ENCODE results near the gene GET4. TPM values are rescaled to one million over a fixed set of nuclear protein-coding genes. Genes with fewer than 3 reads are reported as not detected.

Gene GET4
- total and polyA plus RNA-seq, 2 experiments from 2014 or later: 48.3 to 102 TPM

DNA sequence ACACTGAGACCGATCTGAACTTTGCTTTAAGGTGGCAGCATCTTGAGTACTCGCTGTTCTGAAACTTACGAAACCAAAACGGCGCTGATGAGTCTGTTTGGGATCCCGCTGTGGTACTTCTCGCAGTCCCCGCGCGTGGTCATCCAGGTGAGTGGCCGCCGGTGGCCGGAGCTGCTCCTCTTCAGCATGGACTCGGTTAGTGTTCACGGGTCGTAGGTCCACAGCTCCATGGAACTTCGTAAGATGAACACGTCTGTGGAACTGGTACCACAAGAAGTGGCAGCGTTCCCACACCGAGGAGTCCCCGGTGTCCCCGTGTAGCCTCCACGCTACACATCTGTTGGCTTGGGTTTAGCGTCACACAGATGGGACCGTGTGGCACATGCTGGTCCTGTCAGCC lies 10.4 kb upstream of the GET4 start:
- H3K36me3 ChIP-seq (replicated peaks; ENCODE audit: insufficient read depth, low read depth): no peaks in the 10 kb centered on the region
- 99% methylated on average over 25 of the region's 25 CpGs for WGBS (ENCODE audit: low lambda C conversion rate, missing lambda C conversion rate)

DNA sequence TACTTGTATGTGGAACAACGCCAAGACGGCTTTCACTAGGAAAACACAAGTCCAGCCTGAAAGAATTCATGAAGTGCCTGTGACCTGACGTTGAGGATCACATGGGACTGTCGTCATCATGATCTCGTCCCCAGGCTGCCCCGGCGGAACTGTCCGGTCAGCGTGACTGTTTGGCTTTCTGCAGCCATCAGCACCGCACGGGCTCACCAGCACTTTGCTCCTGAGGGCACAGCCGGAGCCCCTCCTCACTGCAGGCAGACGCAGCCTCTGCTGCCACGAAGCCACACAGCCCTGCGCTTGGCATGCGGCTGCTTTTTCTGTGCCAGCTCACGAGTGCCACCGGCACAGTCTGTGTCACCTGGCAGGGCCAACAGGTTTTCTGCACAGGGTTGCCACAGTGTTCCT lies 9.4 kb upstream of the GET4 start:
- H3K9me2 ChIP-seq (replicated peaks; ENCODE audit: insufficient read depth): no peaks in the 10 kb centered on the region
- H3K4me2 ChIP-seq: no peak overlapping the region
- H3K4me3 ChIP-seq: no peak overlapping the region
- H3K27me3 ChIP-seq: no peaks in the 10 kb centered on the region
- H3K4me1 ChIP-seq (ENCODE audit: insufficient read depth): peaks cover 7% of the 10 kb centered on the region
- no peaks in the 10 kb centered on the region for H3K79me2 ChIP-seq
- TF ChIP-seq EZH2phosphoT487 (IDR thresholded peaks at IDR 0.05; ENCODE audit: low read depth, severe bottlenecking, unreplicated experiment) (no peak), EZH2 (IDR thresholded peaks at IDR 0.05; ENCODE audit: borderline replicate concordance) (no peak)
- TF ChIP-seq, protein P1, sequence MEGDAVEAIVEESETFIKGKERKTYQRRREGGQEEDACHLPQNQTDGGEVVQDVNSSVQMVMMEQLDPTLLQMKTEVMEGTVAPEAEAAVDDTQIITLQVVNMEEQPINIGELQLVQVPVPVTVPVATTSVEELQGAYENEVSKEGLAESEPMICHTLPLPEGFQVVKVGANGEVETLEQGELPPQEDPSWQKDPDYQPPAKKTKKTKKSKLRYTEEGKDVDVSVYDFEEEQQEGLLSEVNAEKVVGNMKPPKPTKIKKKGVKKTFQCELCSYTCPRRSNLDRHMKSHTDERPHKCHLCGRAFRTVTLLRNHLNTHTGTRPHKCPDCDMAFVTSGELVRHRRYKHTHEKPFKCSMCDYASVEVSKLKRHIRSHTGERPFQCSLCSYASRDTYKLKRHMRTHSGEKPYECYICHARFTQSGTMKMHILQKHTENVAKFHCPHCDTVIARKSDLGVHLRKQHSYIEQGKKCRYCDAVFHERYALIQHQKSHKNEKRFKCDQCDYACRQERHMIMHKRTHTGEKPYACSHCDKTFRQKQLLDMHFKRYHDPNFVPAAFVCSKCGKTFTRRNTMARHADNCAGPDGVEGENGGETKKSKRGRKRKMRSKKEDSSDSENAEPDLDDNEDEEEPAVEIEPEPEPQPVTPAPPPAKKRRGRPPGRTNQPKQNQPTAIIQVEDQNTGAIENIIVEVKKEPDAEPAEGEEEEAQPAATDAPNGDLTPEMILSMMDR (IDR thresholded peaks at IDR 0.05; ENCODE audit: poor library complexity): no peak
- no peak for DNase-seq (ENCODE audit: low spot score)
- H3K9me3 ChIP-seq (ENCODE audit: low read depth): no peaks in the 10 kb centered on the region
- H3K27ac ChIP-seq: no peak overlapping the region
- 94% methylated on average over 18 of the region's 18 CpGs for WGBS (ENCODE audit: low lambda C conversion rate, missing lambda C conversion rate)
- no peaks in the 10 kb centered on the region for H3K36me3 ChIP-seq (replicated peaks; ENCODE audit: insufficient read depth, low read depth)
- H4K20me1 ChIP-seq (ENCODE audit: insufficient read depth, poor library complexity, severe bottlenecking): no peaks in the 10 kb centered on the region
- no peak overlapping the region for H2AFZ ChIP-seq

More for the DNA sequence above, 10.4 kb upstream of the GET4 start:
- H3K27me3 ChIP-seq: no peaks in the 10 kb centered on the region
- H3K79me2 ChIP-seq: no peaks in the 10 kb centered on the region
- no peak for DNase-seq (ENCODE audit: low spot score)
- no peak overlapping the region for H3K27ac ChIP-seq
- H3K9me2 ChIP-seq (replicated peaks; ENCODE audit: insufficient read depth): no peaks in the 10 kb centered on the region
- no peaks in the 10 kb centered on the region for H3K9me3 ChIP-seq (ENCODE audit: low read depth)
- H2AFZ ChIP-seq: no peak overlapping the region
- TF ChIP-seq, protein P1 (IDR thresholded peaks at IDR 0.05; ENCODE audit: poor library complexity): no peak
- TF ChIP-seq EZH2 (IDR thresholded peaks at IDR 0.05; ENCODE audit: borderline replicate concordance) (no peak), EZH2phosphoT487 (IDR thresholded peaks at IDR 0.05; ENCODE audit: low read depth, severe bottlenecking, unreplicated experiment) (no peak)
- H3K4me1 ChIP-seq (ENCODE audit: insufficient read depth): peaks cover 13% of the 10 kb centered on the region
- no peak overlapping the region for H3K4me3 ChIP-seq
- no peak overlapping the region for H3K4me2 ChIP-seq
- no peaks in the 10 kb centered on the region for H4K20me1 ChIP-seq (ENCODE audit: insufficient read depth, poor library complexity, severe bottlenecking)

DNA sequence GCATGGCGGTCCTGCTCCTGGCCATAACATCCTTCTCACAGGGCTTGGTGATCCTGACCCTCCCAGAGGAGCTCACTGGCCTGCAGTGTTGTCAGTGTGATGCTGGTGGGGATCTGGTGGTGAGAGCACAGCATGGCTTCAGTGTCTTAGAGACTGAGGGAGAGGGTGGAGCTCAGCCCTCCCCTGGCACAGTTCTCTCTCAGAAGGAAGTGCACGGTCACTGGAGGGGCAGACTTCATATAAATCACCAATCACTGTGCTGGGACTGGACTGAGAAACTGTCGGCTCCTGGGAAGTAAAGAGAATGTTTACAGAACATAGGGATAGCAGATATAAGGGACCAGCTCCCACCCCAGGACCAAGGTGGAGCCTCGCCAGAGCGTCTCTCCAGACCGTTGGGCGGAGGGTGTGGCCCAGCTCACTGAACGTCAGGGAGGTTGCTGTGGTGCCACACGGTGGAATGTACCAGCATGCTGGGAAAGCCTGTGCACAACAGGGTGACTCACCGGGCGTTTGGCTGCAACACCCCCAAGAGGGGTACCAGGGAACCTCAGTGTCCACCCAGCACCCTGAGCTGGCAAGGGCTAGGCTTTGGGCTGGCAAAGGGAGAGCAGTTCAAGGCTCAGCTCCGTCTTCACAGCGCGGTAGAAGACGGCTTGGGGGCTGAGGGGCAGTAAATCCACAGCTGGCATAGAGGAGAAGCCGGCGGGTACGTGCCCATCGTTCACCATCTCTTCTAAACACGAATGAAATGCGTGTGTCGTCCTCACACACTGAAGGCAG lies 8.8 kb upstream of the GET4 start:
- TF ChIP-seq EZH2phosphoT487 (IDR thresholded peaks at IDR 0.05; ENCODE audit: low read depth, severe bottlenecking, unreplicated experiment) (no peak), EZH2 (IDR thresholded peaks at IDR 0.05; ENCODE audit: borderline replicate concordance) (no peak)
- TF ChIP-seq, protein P1 (IDR thresholded peaks at IDR 0.05; ENCODE audit: poor library complexity): no peak
- Histone ChIP-seq H3K27me3 (no peaks in the 10 kb centered on the region), H3K36me3 (replicated peaks; ENCODE audit: insufficient read depth, low read depth) (no peaks in the 10 kb centered on the region), H4K20me1 (ENCODE audit: insufficient read depth, poor library complexity, severe bottlenecking) (no peaks in the 10 kb centered on the region), H3K79me2 (no peaks in the 10 kb centered on the region), H3K9me3 (ENCODE audit: low read depth) (no peaks in the 10 kb centered on the region), H3K27ac (no peak overlapping the region), H3K9me2 (replicated peaks; ENCODE audit: insufficient read depth) (no peaks in the 10 kb centered on the region), H3K4me3 (no peak overlapping the region), H3K4me2 (no peak overlapping the region), H3K4me1 (ENCODE audit: insufficient read depth) (peaks cover under 1% of the 10 kb centered on the region), H2AFZ (no peak overlapping the region)
- DNase-seq (ENCODE audit: low spot score): no peak
- WGBS (ENCODE audit: low lambda C conversion rate, missing lambda C conversion rate): 93% methylated on average over 22 of the region's 22 CpGs

Measured in hepatocyte (in vitro differentiated cells).